ENCODE data around the gene LAMP2. TPM values are rescaled to one million over a fixed set of nuclear protein-coding genes. Genes with fewer than 3 reads are reported as not detected.

LAMP2 gene
- total and polyA plus RNA-seq, 10 of the 15 experiments (the other 5 are each of a cell fraction or from before 2014, with no cell fraction given): 21.0 to 48.1 (median 27.3) TPM

GRCh38 chrX:120408168-120408567, 60.9 kb downstream of the LAMP2 start:
- no peak for ATAC-seq
- no peaks in the 10 kb centered on the region for H4K20me1 ChIP-seq (ENCODE audit: control insufficient read depth, insufficient read depth)
- intact Hi-C loops (cut with micrococcal nuclease; ENCODE audit: unreplicated experiment) (no loop called here), in situ Hi-C loops (cut with MboI) (no loop called here)
- no peak for DNase-seq (ENCODE audit: low read depth, low spot score)
- no peaks in the 10 kb centered on the region for H3K79me2 ChIP-seq (ENCODE audit: control insufficient read depth, insufficient read depth, low read length)
- FAIRE-seq: no peak
- no peak overlapping the region for H3K4me2 ChIP-seq (ENCODE audit: control insufficient read depth, insufficient read depth)
- ChIA-PET POLR2A (no interaction called here), CTCF (no interaction called here), RAD21 (ENCODE audit: unreplicated experiment) (no interaction called here), SMC1A (ENCODE audit: uncharacterized antibody, unreplicated experiment) (no interaction called here)
- H3K9ac ChIP-seq (ENCODE audit: control insufficient read depth, insufficient read depth, low read length): no peak overlapping the region
- no TSS peak for BruUV-seq (replicated peaks)
- H2AFZ ChIP-seq (ENCODE audit: control insufficient read depth, low read depth, low read length): no peak overlapping the region
- WGBS (ENCODE audit: insufficient coverage, insufficient replicate concordance, low lambda C conversion rate, missing lambda C conversion rate): 29% methylated on average over 1 of the region's 1 CpG
- H3K4me3 ChIP-seq: no peak overlapping the region
- no peaks in the 10 kb centered on the region for H3K27me3 ChIP-seq (replicated peaks in 1 of 2; ENCODE audit: control insufficient read depth in 2 of 2, insufficient read depth in 2 of 2, low read length in 1 of 2)
- H3K27ac ChIP-seq (ENCODE audit: control insufficient read depth, insufficient read depth): no peak overlapping the region
- no peaks in the 10 kb centered on the region for H3K4me1 ChIP-seq (ENCODE audit: control insufficient read depth, insufficient read depth, low read length)
- TF ChIP-seq RAD51 (IDR thresholded peaks at IDR 0.05) (no peak), HDAC6 (IDR thresholded peaks at IDR 0.05; ENCODE audit: unreplicated experiment) (no peak), LARP7 (IDR thresholded peaks at IDR 0.05) (no peak), FOXK2 (IDR thresholded peaks at IDR 0.05) (no peak), IRF3 (IDR thresholded peaks at IDR 0.05) (no peak), CHD2 (IDR thresholded peaks at IDR 0.05; ENCODE audit: borderline replicate concordance, low read depth, low read length) (no peak), ETV6 (conservative IDR thresholded peaks at IDR 0.05 in 1 of 2, IDR thresholded peaks at IDR 0.05 in 1 of 2; ENCODE audit: borderline replicate concordance in 1 of 2, low read depth in 1 of 2) (no peak), NR2C1 (IDR thresholded peaks at IDR 0.05) (no peak), RFX5 (IDR thresholded peaks at IDR 0.05; ENCODE audit: low read depth, low read length) (no peak), PML (IDR thresholded peaks at IDR 0.05; ENCODE audit: low read length) (no peak), MEF2A (IDR thresholded peaks at IDR 0.05; ENCODE audit: insufficient read depth, low read depth, low read length) (no peak)
- no peaks in the 10 kb centered on the region for H3K9me3 ChIP-seq (replicated peaks; ENCODE audit: control insufficient read depth, insufficient read depth, low read length)
- no peaks in the 10 kb centered on the region for H3K36me3 ChIP-seq (ENCODE audit: control insufficient read depth in 2 of 2, insufficient read depth in 2 of 2, low read length in 1 of 2)

Data from GM12878 (cell line).